ENCODE measurements around the gene CYB5B. TPM values are rescaled to one million over a fixed set of nuclear protein-coding genes. Genes with fewer than 3 reads are reported as not detected.
"Not testable (repeated sequence)": the region's sequence is repeated elsewhere in the genome, so short reads cannot be mapped to it uniquely, and the experiment has no call there.

The CYB5B gene
- total RNA-seq, 1 donor from 2014 or later: 104 TPM

DNA sequence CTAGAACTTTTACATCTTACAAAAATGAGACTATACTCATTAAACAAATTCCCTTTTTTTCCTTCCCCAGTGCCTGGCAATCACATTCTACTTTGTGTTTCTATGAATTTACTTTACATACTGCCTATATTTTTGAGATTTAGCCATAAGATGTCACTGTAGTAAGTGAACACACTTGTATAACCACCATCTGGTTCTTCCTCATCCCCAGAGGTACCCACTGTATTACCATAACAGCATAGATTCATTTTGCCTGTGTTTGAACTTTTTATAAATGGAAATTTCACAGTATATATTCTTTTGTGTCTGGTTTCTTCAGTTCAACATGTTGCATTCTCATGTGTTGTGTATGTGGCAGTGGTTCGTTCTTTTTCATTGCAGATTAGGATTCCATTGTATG is 15.8 kb downstream of the CYB5B start:
- Mint-ChIP-seq H3K4me3 (ENCODE audit: low read depth) (no peak overlapping the region), H3K36me3 (ENCODE audit: insufficient read depth) (peaks cover 5% of the 10 kb centered on the region), H3K27ac (no peak overlapping the region), H3K4me1 (ENCODE audit: low read depth) (peaks cover 11% of the 10 kb centered on the region), H3K9me3 (ENCODE audit: low read depth) (peaks cover 3% of the 10 kb centered on the region), H3K27me3 (no peaks in the 10 kb centered on the region)
- TF ChIP-seq, protein P1, sequence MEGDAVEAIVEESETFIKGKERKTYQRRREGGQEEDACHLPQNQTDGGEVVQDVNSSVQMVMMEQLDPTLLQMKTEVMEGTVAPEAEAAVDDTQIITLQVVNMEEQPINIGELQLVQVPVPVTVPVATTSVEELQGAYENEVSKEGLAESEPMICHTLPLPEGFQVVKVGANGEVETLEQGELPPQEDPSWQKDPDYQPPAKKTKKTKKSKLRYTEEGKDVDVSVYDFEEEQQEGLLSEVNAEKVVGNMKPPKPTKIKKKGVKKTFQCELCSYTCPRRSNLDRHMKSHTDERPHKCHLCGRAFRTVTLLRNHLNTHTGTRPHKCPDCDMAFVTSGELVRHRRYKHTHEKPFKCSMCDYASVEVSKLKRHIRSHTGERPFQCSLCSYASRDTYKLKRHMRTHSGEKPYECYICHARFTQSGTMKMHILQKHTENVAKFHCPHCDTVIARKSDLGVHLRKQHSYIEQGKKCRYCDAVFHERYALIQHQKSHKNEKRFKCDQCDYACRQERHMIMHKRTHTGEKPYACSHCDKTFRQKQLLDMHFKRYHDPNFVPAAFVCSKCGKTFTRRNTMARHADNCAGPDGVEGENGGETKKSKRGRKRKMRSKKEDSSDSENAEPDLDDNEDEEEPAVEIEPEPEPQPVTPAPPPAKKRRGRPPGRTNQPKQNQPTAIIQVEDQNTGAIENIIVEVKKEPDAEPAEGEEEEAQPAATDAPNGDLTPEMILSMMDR (IDR thresholded peaks at IDR 0.05; ENCODE audit: unreplicated experiment): no peak
- DNase-seq (ENCODE audit: low spot score, unreplicated experiment): no peak

DNA sequence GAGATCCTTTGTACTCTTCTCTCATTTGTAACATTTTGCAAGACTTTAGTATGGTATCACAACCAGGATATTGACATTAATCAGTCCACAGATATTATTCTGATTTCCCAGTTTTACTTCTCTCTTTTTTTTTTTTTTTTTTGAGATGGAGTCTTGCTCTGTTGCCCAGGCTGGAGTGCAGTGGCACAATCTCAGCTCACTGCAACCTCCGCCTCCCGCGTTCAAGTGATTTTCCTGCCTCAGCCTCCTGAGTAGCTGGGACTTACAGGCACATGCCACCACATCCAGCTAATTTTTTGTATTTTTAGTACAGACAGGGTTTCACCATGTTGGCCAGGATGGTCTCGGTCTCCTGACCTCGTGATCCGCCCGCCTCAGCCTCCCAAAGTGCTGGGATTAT is 16.6 kb downstream of the CYB5B start:
- not testable (repeated sequence) for H3K9me3 Mint-ChIP-seq (ENCODE audit: low read depth); DNase-seq (ENCODE audit: low spot score, unreplicated experiment); H3K4me3 Mint-ChIP-seq (ENCODE audit: low read depth); H3K4me1 Mint-ChIP-seq (ENCODE audit: low read depth); H3K27ac Mint-ChIP-seq; H3K36me3 Mint-ChIP-seq (ENCODE audit: insufficient read depth); H3K27me3 Mint-ChIP-seq

DNA sequence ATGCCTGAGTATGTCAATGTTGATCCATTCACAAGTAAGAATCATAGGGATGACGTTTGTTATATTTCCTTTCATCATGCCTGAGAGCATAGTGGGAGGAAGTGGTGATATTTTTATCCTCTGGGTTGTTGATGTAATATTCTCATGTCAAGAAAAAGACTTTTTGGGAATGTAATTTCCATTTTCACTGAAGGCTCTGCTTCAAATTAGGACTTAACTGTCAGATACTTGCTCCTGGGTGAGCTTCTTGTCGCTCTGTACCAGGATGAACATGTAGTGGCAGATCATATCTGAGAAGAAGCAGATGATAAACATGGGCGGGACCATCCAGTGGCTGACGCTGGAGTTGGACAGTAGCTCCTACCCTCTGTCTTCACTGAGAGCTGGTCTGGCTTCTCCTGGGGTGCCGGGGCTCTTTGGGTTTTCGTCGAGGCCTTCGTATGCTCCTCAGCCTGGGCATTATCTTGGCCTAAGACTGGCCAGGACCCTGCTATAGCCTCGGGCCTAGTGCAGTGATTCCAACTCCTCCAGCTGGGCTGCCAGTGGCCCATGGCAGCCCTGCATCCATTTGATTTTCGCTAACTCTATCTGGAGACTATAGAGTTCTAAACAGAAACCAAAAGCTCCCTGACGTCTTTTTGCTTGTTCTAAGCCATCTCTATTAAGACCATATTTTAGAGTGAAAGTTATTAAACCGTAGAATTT is 19.7 kb downstream of the CYB5B start:
- Mint-ChIP-seq H3K4me3 (ENCODE audit: low read depth) (no peak overlapping the region), H3K9me3 (ENCODE audit: low read depth) (no peaks in the 10 kb centered on the region), H3K36me3 (ENCODE audit: insufficient read depth) (peaks cover 11% of the 10 kb centered on the region), H3K27ac (no peak overlapping the region), H3K27me3 (no peaks in the 10 kb centered on the region), H3K4me1 (ENCODE audit: low read depth) (peaks cover 3% of the 10 kb centered on the region)
- no peak for DNase-seq (ENCODE audit: low spot score, unreplicated experiment)
- TF ChIP-seq, protein P1 (IDR thresholded peaks at IDR 0.05; ENCODE audit: unreplicated experiment): no peak

DNA sequence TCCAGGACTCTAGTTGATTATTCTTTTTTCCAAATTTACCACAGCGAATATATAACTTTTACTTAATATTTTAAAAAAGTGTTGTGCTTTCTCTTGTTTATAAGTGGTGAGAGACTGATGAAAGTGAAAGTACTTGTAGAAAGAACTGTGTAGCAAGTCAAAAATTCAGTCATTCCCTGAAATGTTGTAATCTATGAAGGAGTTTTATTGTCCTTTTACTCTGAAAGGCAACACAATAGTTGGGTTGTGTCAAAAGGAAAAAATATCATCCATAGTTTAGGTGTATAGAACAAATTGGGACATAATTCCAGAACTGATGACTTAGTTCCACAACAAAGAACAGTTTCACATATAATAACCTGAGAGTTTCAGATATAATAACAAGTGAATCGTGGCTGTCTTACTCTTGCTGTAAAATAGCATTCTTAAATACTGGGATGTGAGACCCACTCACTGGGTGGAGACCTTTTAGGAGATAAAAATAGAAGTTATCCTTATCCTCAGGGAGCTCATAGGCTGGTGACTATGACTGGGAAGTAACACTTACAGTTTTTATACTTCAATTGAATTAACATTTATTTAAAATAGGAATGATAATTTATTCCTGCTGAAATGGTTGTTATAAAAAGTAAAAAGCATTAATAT is 20.6 kb downstream of the CYB5B start:
- DNase-seq (ENCODE audit: low spot score, unreplicated experiment): no peak
- Mint-ChIP-seq H3K27me3 (no peaks in the 10 kb centered on the region), H3K4me1 (ENCODE audit: low read depth) (peaks cover 3% of the 10 kb centered on the region), H3K27ac (no peak overlapping the region), H3K9me3 (ENCODE audit: low read depth) (no peaks in the 10 kb centered on the region), H3K4me3 (ENCODE audit: low read depth) (no peak overlapping the region), H3K36me3 (ENCODE audit: insufficient read depth) (peaks cover 11% of the 10 kb centered on the region)
- TF ChIP-seq, protein P1 (IDR thresholded peaks at IDR 0.05; ENCODE audit: unreplicated experiment): no peak

DNA sequence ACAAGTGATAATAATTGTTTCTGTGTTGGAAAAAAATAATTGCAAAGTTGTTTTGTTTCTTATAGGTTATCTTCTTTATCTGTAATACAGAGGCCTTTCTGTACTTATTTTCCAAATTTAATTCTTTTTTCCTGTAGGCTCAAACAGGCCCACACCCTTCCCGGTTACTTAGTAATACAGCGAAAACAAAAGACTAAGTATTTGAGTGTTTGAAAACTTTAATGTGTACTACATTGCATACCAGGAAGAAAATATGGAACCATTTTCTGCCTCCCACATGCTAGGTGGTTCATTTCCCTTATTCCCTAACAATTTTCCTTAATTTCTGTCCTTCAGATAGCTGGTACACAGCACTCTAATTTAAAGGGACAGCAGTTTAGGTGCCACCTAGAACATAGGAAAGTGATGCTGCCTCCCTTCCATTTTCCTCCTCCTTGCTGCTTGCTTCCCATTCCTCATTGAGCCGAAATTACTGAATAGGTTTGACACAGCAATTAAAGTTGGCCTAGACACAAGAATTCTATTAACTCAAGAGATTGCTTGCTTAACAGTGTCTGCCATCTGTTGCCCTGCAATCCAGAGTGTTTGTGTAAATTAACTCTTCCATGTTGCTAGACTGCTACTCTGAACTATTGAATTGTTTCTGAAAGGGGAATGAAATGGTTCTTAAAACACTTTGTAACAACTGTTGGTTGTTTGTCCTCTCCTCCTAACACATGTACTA is 24.2 kb downstream of the CYB5B start:
- Mint-ChIP-seq H3K4me1 (ENCODE audit: low read depth) (peaks cover 3% of the 10 kb centered on the region), H3K27ac (peak overlapping the region; percentile 51), H3K36me3 (ENCODE audit: insufficient read depth) (peaks cover 20% of the 10 kb centered on the region), H3K4me3 (ENCODE audit: low read depth) (no peak overlapping the region), H3K27me3 (no peaks in the 10 kb centered on the region), H3K9me3 (ENCODE audit: low read depth) (no peaks in the 10 kb centered on the region)
- TF ChIP-seq, protein P1 (IDR thresholded peaks at IDR 0.05; ENCODE audit: unreplicated experiment): no peak
- DNase-seq (ENCODE audit: low spot score, unreplicated experiment): no peak
